Measurements from ENCODE around the gene FHDC1.

The FHDC1 gene

GRCh38 chr4:152936446-152937335 is 568 bp downstream of the FHDC1 start:
- DNase-seq (ENCODE audit: low spot score): peak; percentile 32

GRCh38 chr4:152937336-152938236 is 1.5 kb downstream of the FHDC1 start:
- DNase-seq (ENCODE audit: low spot score): peak; percentile 25

GRCh38 chr4:152938237-152938947 is 2.3 kb downstream of the FHDC1 start:
- DNase-seq (ENCODE audit: low spot score): peak; percentile 9

GRCh38 chr4:152939621-152940020 is 3.5 kb downstream of the FHDC1 start:
- no peak for DNase-seq (ENCODE audit: low spot score)

- no peak for DNase-seq (ENCODE audit: low spot score)
Measured at GRCh38 chr4:152940461-152940860, 4.3 kb downstream of the FHDC1 start.

- no peak for DNase-seq (ENCODE audit: low spot score)
Measured at GRCh38 chr4:152941411-152941810, 5.3 kb downstream of the FHDC1 start.

GRCh38 chr4:152942346-152942745 is 6.2 kb downstream of the FHDC1 start:
- DNase-seq (ENCODE audit: low spot score): no peak

- DNase-seq (ENCODE audit: low spot score): no peak
Measured at GRCh38 chr4:152943672-152944071, 7.5 kb downstream of the FHDC1 start.

- DNase-seq (ENCODE audit: low spot score): no peak
Measured at GRCh38 chr4:152944666-152945320, 8.7 kb downstream of the FHDC1 start.

GRCh38 chr4:152945639-152946038 is 9.5 kb downstream of the FHDC1 start:
- no peak for DNase-seq (ENCODE audit: low spot score)

GRCh38 chr4:152946446-152946845 is 10.3 kb downstream of the FHDC1 start:
- DNase-seq (ENCODE audit: low spot score): no peak

- no peak for DNase-seq (ENCODE audit: low spot score)
Measured at GRCh38 chr4:152947311-152947710, 11.2 kb downstream of the FHDC1 start.

- no peak for DNase-seq (ENCODE audit: low spot score)
Measured at GRCh38 chr4:152949930-152950329, 13.8 kb downstream of the FHDC1 start.

- no peak for DNase-seq (ENCODE audit: low spot score)
Measured at GRCh38 chr4:152950402-152951274, 14.5 kb downstream of the FHDC1 start.

GRCh38 chr4:152951348-152951747 is 15.2 kb downstream of the FHDC1 start:
- DNase-seq (ENCODE audit: low spot score): no peak

- DNase-seq (ENCODE audit: low spot score): no peak
Measured at GRCh38 chr4:152953514-152953913, 17.4 kb downstream of the FHDC1 start.

GRCh38 chr4:152954741-152955140 is 18.6 kb downstream of the FHDC1 start:
- DNase-seq (ENCODE audit: low spot score): no peak

- no peak for DNase-seq (ENCODE audit: low spot score)
Measured at GRCh38 chr4:152956147-152956546, 20.0 kb downstream of the FHDC1 start.

- DNase-seq (ENCODE audit: low spot score): no peak
Measured at GRCh38 chr4:152956650-152957436, 20.7 kb downstream of the FHDC1 start.

Data from germinal center (tissue), 1 donor.